ENCODE data around the gene ZNF232. TPM values are rescaled to one million over a fixed set of nuclear protein-coding genes. Genes with fewer than 3 reads are reported as not detected.

Gene ZNF232
- total RNA-seq, 1 experiment from 2014 or later = 10.3 TPM

DNA sequence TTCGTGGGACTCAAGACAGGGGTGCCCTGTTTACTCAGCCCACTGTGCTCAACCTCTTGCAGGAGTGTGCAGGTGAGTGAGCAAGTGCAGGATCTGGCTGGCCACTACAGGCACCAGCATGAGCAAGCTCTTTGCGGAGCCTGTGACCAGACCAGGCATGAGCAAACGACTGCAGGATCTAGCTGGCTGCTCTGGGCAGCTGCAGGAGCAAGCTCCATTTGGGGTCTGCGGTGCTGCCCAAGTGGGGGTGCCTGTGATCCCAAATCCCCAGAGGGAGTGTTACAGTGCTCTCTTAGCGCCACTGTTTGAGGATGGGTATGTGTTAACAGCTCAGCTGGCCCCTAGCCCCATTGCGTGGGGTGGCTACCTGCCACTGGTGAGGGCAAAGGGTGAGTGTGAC lies 6.5 kb upstream of the ZNF232 start:
- intact Hi-C loops (cut with micrococcal nuclease; ENCODE audit: unreplicated experiment) = no loop called here
- DNase-seq = no peak
- CTCF ChIA-PET = no interaction called here

DNA sequence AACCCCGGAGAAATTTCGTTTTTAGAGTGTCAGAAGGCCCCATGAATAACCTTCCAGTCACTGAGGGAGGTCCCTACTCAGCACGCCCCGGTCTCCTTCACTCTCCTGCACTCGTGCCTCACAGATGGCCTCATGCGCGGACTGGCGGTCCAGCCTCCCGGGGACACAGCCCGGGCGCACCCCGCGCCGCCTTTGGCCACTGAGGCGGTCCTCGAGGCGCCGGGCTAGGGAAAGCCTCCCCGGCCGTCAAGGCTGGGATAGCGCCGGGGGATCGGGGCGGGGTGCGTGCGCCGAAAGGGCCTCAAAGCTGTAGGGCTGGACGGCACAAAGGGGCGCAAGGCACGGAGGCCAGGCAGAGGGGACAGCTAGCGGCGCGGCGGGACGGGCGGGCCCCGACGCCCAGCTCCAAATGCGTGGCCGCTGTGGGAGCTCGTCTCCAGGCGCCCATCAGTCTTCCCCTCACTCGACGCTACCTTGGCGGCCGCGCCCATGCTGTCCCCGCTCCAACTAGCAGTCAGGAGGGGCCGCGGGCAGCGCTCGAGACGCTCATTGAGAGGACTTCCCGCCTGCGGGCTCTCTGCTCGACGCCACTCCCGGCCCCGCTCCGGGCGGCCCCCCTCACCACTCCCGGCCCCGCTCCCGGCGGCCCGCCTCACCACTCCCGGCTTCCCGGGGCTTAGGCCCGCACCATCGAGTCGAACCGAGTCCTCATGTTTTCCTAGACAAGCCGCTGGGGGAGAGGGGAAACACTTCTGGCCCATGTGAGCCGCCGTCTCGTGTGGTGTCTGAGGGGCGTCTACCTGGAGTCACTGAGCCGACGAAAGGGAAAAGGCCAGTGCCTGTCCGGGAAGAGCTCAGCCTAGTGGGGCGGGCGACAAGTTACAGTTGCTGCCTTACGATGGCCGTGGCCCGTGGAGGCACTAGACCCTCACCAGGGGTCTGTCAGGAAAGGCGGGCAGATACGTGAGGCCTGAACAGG lies 4.3 kb upstream of the ZNF232 start, which contains the start of gene USP6:
USP6 (plus strand) TSS at position 360 of the 979 bp plus-strand sequence. CDS start 14,336 bp downstream, outside the sequence.
- H4K20me1 ChIP-seq (ENCODE audit: insufficient read depth) = no peaks in the 10 kb centered on the region
- CTCF ChIA-PET = no interaction called here
- no peak within 1 kb of the TSS for H3K27ac ChIP-seq
- H2AFZ ChIP-seq = no peak within 1 kb of the TSS
- POLR2A ChIA-PET (ENCODE audit: unreplicated experiment) = no interaction called here
- no peak for DNase-seq
- H3K36me3 ChIP-seq (ENCODE audit: low read depth) = no peaks in the 10 kb centered on the region
- H3K4me1 ChIP-seq (replicated peaks; ENCODE audit: insufficient read depth) = peaks cover 7% of the 10 kb centered on the region; the same call in 1 of the 2 replicates
- H3K9me3 ChIP-seq (ENCODE audit: insufficient read depth, low read depth) = peaks cover 1% of the 10 kb centered on the region; the same call in 1 of the 2 replicates
- BruUV-seq (replicated peaks) = no TSS peak
- no peak within 1 kb of the TSS for H3K4me3 ChIP-seq
- H3K27me3 ChIP-seq (ENCODE audit: insufficient read depth, low read depth) = peaks cover 38% of the 10 kb centered on the region
- H3K9me2 ChIP-seq (ENCODE audit: insufficient read depth) = no peaks in the 10 kb centered on the region
- H3K4me2 ChIP-seq = no peak within 1 kb of the TSS
- H3K79me2 ChIP-seq (ENCODE audit: low read depth) = 0 out of 2 replicates have a peak, but pooled peaks cover 2% of the 10 kb centered on the region
- intact Hi-C loops (cut with micrococcal nuclease; ENCODE audit: unreplicated experiment) = no loop called here
- no peak for TF ChIP-seq CTCF (conservative IDR thresholded peaks at IDR 0.05)
- no peak for TF ChIP-seq EZH2 (IDR thresholded peaks at IDR 0.05; ENCODE audit: low read depth)
- peaks cover 15% of the 10 kb centered on the region for H3F3A ChIP-seq (ENCODE audit: insufficient read depth, low read depth)

More for the DNA sequence above, 6.5 kb upstream of the ZNF232 start:
- Histone ChIP-seq H4K20me1 (ENCODE audit: insufficient read depth) (no peaks in the 10 kb centered on the region), H3K36me3 (ENCODE audit: low read depth) (no peaks in the 10 kb centered on the region), H3K4me3 (no peak overlapping the region), H3K27me3 (ENCODE audit: insufficient read depth, low read depth) (peaks cover 49% of the 10 kb centered on the region), H3K27ac (no peak overlapping the region), H3F3A (ENCODE audit: insufficient read depth, low read depth) (peaks cover 6% of the 10 kb centered on the region), H3K9me2 (ENCODE audit: insufficient read depth) (no peaks in the 10 kb centered on the region), H3K79me2 (ENCODE audit: low read depth) (no peaks in the 10 kb centered on the region), H3K9me3 (ENCODE audit: insufficient read depth, low read depth) (no peaks in the 10 kb centered on the region), H3K4me2 (no peak overlapping the region), H2AFZ (no peak overlapping the region), H3K4me1 (replicated peaks; ENCODE audit: insufficient read depth) (no peaks in the 10 kb centered on the region)
- no peak for TF ChIP-seq CTCF (conservative IDR thresholded peaks at IDR 0.05)
- TF ChIP-seq EZH2 (IDR thresholded peaks at IDR 0.05; ENCODE audit: low read depth) = no peak
- POLR2A ChIA-PET (ENCODE audit: unreplicated experiment) = no interaction called here
- no TSS peak for BruUV-seq (replicated peaks)

DNA sequence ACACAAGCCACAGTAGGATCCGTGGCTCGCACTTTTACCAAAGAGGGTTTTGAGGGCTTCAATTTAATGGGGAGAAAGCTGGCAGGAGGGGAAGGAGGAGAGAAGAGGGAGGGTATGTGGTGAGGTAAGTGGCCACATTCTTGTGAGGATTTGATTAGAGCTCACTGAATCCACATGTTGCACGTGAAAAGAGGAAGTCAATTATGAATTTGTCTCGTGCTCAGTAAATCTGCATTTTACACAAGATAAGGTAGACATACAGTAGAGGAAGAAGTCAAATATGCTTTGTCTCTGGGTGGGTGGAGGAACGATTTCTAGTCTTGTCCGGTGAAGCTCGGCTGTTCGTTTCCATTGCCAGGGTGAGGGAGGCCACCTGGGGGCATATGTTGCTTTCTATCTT lies 862 bp downstream of the ZNF232 start:
- TSS peak; percentile 37 for BruUV-seq (replicated peaks)
- CTCF ChIA-PET = interaction anchor here (0.6 to 0.7 kb wide), 2 partner anchors 102 to 641 kb away, joined by 3 to 5 read pairs; no protein-coding TSS in a partner anchor
- Histone ChIP-seq H4K20me1 (ENCODE audit: insufficient read depth) (no peaks in the 10 kb centered on the region), H2AFZ (peak overlapping the region; percentile 99; the same call in 1 of the 2 replicates), H3K27ac (no peak overlapping the region), H3K27me3 (ENCODE audit: insufficient read depth, low read depth) (no peaks in the 10 kb centered on the region), H3K4me2 (peak overlapping the region; percentile 99), H3K9me3 (ENCODE audit: insufficient read depth, low read depth) (peaks cover 46% of the 10 kb centered on the region), H3K9me2 (ENCODE audit: insufficient read depth) (no peaks in the 10 kb centered on the region), H3K4me3 (peak overlapping the region; percentile 86), H3K36me3 (ENCODE audit: low read depth) (peaks cover 29% of the 10 kb centered on the region), H3K79me2 (ENCODE audit: low read depth) (0 out of 2 replicates have a peak, but pooled peaks cover 3% of the 10 kb centered on the region), H3K4me1 (replicated peaks; ENCODE audit: insufficient read depth) (peaks cover 8% of the 10 kb centered on the region; the same call in 1 of the 2 replicates), H3F3A (ENCODE audit: insufficient read depth, low read depth) (peaks cover 15% of the 10 kb centered on the region)
- DNase-seq = no peak
- no peak for TF ChIP-seq CTCF (conservative IDR thresholded peaks at IDR 0.05)
- no peak for TF ChIP-seq EZH2 (IDR thresholded peaks at IDR 0.05; ENCODE audit: low read depth)
- POLR2A ChIA-PET (ENCODE audit: unreplicated experiment) = no interaction called here
- intact Hi-C loops (cut with micrococcal nuclease; ENCODE audit: unreplicated experiment) = loop anchor here (1.0 kb wide), 1 partner anchor 80 kb away; the partner anchor contains the start of gene ZNF594

Measured in PC-9 (cell line).